SK-N-SH (cell line): ENCODE data around the gene ZNF185.

Source experiments
- FOSL2 ChIP-seq: IDR thresholded peaks from 2 replicates; pipeline ENCODE4 v1.4.0; 2012; ENCODE audit warnings: low read depth, mild to moderate bottlenecking, moderate library complexity, borderline replicate concordance
- FOXJ3 ChIP-seq: sonication (generic); formaldehyde crosslinking; IDR thresholded peaks from 2 replicates; pipeline ENCODE4 v1.5.1; 2020; ENCODE audit warnings: mild to moderate bottlenecking, missing genetic modification reagents
- FOXM1 ChIP-seq: IDR thresholded peaks from 2 replicates; pipeline ENCODE4 v1.4.0; 2012; ENCODE audit warnings: low read depth, mild to moderate bottlenecking
- MXI1 ChIP-seq: IDR thresholded peaks from 2 replicates; pipeline ENCODE4 v1.6.1; 2012; ENCODE audit warnings: mild to moderate bottlenecking, low read depth, low read length, improper control_type of control experiment
- NFIC ChIP-seq: IDR thresholded peaks from 2 replicates; pipeline ENCODE4 v1.4.0; 2012; ENCODE audit warnings: borderline replicate concordance
- POLR2AphosphoS5 ChIP-seq: IDR thresholded peaks from 2 replicates; pipeline ENCODE4 v1.6.1; 2012; ENCODE audit warnings: low read depth, low read length
- RAD21 ChIP-seq: IDR thresholded peaks from 2 replicates; pipeline ENCODE4 v1.6.1; 2012; ENCODE audit warnings: mild to moderate bottlenecking, low read length
- RXRA ChIP-seq: IDR thresholded peaks from 2 replicates; pipeline ENCODE4 v1.4.0; 2012; ENCODE audit warnings: low read depth, mild to moderate bottlenecking, borderline replicate concordance
- SIN3A ChIP-seq: IDR thresholded peaks from 2 replicates; pipeline ENCODE4 v1.6.1; 2012; ENCODE audit warnings: low read depth, mild to moderate bottlenecking, low read length, moderate library complexity, borderline replicate concordance
- TAF1 ChIP-seq: IDR thresholded peaks from 2 replicates; pipeline ENCODE4 v1.6.1; 2012; ENCODE audit warnings: low read depth, mild to moderate bottlenecking, low read length, moderate library complexity, borderline replicate concordance
- USF2 ChIP-seq: fragments of 150-350 bp; IDR thresholded peaks from 2 replicates; pipeline ENCODE4 v1.6.1; 2017; ENCODE audit warnings: antibody characterized with exemption, low read length, low read depth, borderline replicate concordance
- TF ChIP-seq, protein P1 (sequence below): fragments of 200-600 bp; sonication (generic); IDR thresholded peaks from 2 replicates; pipeline ENCODE4 v1.6.1; 2017; ENCODE audit warnings: antibody characterized with exemption, mild to moderate bottlenecking, moderate library complexity
- TF ChIP-seq, protein P2 (sequence below): IDR thresholded peaks from 2 replicates; pipeline ENCODE4 v1.6.1; 2012; ENCODE audit warnings: mild to moderate bottlenecking, low read depth, low read length, moderate library complexity
- TF ChIP-seq, protein P3 (sequence below): IDR thresholded peaks from 2 replicates; pipeline ENCODE4 v1.4.0; 2012; ENCODE audit warnings: low read depth, borderline replicate concordance

DNA sequence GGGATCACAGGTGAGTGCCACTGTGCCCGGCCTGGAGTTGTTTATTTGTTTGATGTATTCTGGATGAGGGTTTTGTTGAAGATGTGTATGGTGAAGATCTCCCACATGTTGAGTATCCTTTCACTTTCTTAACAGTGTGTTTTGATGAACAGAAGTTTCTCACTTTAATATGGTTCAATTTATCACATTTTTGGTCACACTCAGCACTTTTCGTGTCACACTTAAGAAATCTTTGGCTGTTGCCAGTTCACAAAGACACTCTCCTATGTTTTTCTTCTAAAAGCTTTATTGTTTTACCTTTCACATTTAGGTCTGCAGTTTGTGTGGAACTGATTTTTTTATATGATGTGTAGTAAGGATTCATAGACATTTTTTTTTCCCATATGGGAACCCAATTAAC lies 16.6 kb upstream of the ZNF185 start:
- TF ChIP-seq POLR2AphosphoS5 (no peak), TAF1 (no peak), RAD21 (no peak), NFIC (no peak), MXI1 (no peak), FOXJ3 (CRISPR knock-in tag) (no peak), RXRA (no peak), USF2 (no peak), SIN3A (no peak), FOSL2 (no peak), FOXM1 (no peak)
- TF ChIP-seq, protein P1, sequence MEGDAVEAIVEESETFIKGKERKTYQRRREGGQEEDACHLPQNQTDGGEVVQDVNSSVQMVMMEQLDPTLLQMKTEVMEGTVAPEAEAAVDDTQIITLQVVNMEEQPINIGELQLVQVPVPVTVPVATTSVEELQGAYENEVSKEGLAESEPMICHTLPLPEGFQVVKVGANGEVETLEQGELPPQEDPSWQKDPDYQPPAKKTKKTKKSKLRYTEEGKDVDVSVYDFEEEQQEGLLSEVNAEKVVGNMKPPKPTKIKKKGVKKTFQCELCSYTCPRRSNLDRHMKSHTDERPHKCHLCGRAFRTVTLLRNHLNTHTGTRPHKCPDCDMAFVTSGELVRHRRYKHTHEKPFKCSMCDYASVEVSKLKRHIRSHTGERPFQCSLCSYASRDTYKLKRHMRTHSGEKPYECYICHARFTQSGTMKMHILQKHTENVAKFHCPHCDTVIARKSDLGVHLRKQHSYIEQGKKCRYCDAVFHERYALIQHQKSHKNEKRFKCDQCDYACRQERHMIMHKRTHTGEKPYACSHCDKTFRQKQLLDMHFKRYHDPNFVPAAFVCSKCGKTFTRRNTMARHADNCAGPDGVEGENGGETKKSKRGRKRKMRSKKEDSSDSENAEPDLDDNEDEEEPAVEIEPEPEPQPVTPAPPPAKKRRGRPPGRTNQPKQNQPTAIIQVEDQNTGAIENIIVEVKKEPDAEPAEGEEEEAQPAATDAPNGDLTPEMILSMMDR = no peak
- TF ChIP-seq, protein P2, sequence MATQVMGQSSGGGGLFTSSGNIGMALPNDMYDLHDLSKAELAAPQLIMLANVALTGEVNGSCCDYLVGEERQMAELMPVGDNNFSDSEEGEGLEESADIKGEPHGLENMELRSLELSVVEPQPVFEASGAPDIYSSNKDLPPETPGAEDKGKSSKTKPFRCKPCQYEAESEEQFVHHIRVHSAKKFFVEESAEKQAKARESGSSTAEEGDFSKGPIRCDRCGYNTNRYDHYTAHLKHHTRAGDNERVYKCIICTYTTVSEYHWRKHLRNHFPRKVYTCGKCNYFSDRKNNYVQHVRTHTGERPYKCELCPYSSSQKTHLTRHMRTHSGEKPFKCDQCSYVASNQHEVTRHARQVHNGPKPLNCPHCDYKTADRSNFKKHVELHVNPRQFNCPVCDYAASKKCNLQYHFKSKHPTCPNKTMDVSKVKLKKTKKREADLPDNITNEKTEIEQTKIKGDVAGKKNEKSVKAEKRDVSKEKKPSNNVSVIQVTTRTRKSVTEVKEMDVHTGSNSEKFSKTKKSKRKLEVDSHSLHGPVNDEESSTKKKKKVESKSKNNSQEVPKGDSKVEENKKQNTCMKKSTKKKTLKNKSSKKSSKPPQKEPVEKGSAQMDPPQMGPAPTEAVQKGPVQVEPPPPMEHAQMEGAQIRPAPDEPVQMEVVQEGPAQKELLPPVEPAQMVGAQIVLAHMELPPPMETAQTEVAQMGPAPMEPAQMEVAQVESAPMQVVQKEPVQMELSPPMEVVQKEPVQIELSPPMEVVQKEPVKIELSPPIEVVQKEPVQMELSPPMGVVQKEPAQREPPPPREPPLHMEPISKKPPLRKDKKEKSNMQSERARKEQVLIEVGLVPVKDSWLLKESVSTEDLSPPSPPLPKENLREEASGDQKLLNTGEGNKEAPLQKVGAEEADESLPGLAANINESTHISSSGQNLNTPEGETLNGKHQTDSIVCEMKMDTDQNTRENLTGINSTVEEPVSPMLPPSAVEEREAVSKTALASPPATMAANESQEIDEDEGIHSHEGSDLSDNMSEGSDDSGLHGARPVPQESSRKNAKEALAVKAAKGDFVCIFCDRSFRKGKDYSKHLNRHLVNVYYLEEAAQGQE = no peak
- TF ChIP-seq, protein P3, sequence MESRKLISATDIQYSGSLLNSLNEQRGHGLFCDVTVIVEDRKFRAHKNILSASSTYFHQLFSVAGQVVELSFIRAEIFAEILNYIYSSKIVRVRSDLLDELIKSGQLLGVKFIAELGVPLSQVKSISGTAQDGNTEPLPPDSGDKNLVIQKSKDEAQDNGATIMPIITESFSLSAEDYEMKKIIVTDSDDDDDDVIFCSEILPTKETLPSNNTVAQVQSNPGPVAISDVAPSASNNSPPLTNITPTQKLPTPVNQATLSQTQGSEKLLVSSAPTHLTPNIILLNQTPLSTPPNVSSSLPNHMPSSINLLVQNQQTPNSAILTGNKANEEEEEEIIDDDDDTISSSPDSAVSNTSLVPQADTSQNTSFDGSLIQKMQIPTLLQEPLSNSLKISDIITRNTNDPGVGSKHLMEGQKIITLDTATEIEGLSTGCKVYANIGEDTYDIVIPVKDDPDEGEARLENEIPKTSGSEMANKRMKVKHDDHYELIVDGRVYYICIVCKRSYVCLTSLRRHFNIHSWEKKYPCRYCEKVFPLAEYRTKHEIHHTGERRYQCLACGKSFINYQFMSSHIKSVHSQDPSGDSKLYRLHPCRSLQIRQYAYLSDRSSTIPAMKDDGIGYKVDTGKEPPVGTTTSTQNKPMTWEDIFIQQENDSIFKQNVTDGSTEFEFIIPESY = no peak
